Measurements from ENCODE around the gene RGSL1. TPM values are rescaled to one million over a fixed set of nuclear protein-coding genes. Genes with fewer than 3 reads are reported as not detected.

RGSL1 gene
- total RNA-seq (2014; rRNA removed; shearing (Covaris generic); ENCODE audit: low replicate concordance) = 0.22 and 0.97 TPM in 2 replicates

DNA sequence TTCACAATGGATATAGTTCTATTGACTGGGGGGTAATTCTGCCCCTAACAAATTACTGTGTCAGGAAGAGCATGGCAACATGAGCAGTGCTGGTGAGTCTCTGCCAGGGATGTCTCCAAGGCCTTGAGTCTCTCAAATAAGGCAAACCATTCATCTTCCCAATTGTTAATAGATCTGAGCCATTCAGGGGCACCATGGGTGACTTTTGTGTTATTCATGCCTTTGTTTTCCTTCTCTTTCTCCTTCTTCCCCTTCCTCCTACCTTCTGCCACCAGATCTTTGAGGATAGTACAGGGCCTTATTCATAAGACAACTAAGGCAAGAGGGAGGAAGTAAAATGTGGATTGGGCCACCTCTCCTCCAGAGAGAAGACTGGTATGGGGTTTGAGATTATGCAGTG is at the start of gene RGSL1:
Gene RGSL1 (plus strand): TSS at position 60 of the 400 bp plus-strand sequence. CDS start 20 bp downstream, at position 80.
- Histone ChIP-seq H3K4me2 (ENCODE audit: low read depth, low read length, poor library complexity, severe bottlenecking) (no peak within 1 kb of the TSS), H3K9me3 (ENCODE audit: low read length) (no peaks in the 10 kb centered on the region), H3K9ac (ENCODE audit: low read length) (no peak within 1 kb of the TSS), H4K20me1 (ENCODE audit: insufficient read depth, low read depth, low read length) (no peaks in the 10 kb centered on the region), H3K4me3 (ENCODE audit: low read length) (no peak within 1 kb of the TSS), H3K4me1 (ENCODE audit: low read length) (peaks cover 48% of the 10 kb centered on the region), H3K27ac (ENCODE audit: low read length) (no peak within 1 kb of the TSS), H3K9me2 (replicated peaks; ENCODE audit: insufficient read depth, low read length) (no peaks in the 10 kb centered on the region), H3K27me3 (ENCODE audit: low read length) (no peaks in the 10 kb centered on the region), H3K79me2 (ENCODE audit: low read length) (no peaks in the 10 kb centered on the region), H3K36me3 (ENCODE audit: insufficient read depth, low read length) (no peaks in the 10 kb centered on the region), H2AFZ (ENCODE audit: low read length) (no peak within 1 kb of the TSS)
- DNase-seq = no peak

DNA sequence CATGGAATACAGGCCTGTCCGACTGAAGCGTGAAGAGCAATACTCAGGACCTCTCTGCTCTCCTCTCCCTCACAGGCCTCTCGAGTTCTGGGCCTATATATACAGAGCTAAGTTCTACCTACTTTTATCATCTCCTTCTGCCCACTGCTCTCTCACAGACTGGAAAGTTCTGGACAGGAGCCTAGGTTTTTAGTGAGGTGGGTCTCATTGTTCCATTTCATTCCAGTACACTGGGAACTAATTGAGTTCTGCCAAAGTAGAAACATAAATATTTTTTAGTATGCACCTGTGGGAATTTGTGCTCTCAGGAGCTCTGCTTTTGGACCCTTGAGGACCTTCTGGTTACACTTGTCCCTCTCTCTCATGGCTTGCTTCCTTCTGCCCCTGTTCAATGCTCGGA is 49.4 kb upstream of the RGSL1 start, which contains the start of gene TEDDM1:
Gene TEDDM1 (minus strand): TSS at position 101 of the 400 bp plus-strand sequence. CDS start 182 bp downstream, outside the sequence.
- H4K20me1 ChIP-seq (ENCODE audit: insufficient read depth, low read depth, low read length) = no peaks in the 10 kb centered on the region
- no peaks in the 10 kb centered on the region for H3K27me3 ChIP-seq (ENCODE audit: low read length)
- no peak within 1 kb of the TSS for H3K4me2 ChIP-seq (ENCODE audit: low read depth, low read length, poor library complexity, severe bottlenecking)
- H3K4me1 ChIP-seq (ENCODE audit: low read length) = peaks cover 11% of the 10 kb centered on the region
- H3K27ac ChIP-seq (ENCODE audit: low read length) = no peak within 1 kb of the TSS
- no peak for DNase-seq
- H3K9ac ChIP-seq (ENCODE audit: low read length) = no peak within 1 kb of the TSS
- H3K79me2 ChIP-seq (ENCODE audit: low read length) = no peaks in the 10 kb centered on the region
- peaks cover 2% of the 10 kb centered on the region; the same call in 1 of the 2 replicates for H3K9me3 ChIP-seq (ENCODE audit: low read length)
- H3K36me3 ChIP-seq (ENCODE audit: insufficient read depth, low read length) = no peaks in the 10 kb centered on the region
- no peak within 1 kb of the TSS for H2AFZ ChIP-seq (ENCODE audit: low read length)
- H3K4me3 ChIP-seq (ENCODE audit: low read length) = no peak within 1 kb of the TSS
- no peaks in the 10 kb centered on the region for H3K9me2 ChIP-seq (replicated peaks; ENCODE audit: insufficient read depth, low read length)

DNA sequence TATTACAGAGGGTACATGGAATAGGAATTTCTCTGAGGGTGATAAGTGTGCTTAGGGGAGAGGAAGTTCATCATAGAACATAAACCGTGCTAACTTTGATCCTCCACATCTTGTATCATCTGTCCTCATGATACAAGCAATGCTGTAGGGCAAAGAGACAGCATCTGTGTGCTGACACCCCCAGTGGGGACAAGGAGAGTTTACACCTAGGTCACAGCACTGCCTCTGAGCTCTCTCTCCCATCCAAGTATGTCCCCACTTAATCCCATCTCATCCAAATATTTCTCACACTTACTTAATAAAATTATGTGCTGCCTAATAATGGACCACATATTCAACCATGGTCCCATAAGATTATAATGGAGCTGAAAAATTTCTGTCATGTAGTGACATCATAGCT is 45.2 kb upstream of the RGSL1 start:
- Histone ChIP-seq H3K27ac (ENCODE audit: low read length) (no peak overlapping the region), H3K36me3 (ENCODE audit: insufficient read depth, low read length) (no peaks in the 10 kb centered on the region), H3K9ac (ENCODE audit: low read length) (no peak overlapping the region), H3K9me3 (ENCODE audit: low read length) (peaks cover 2% of the 10 kb centered on the region; the same call in 1 of the 2 replicates), H3K4me2 (ENCODE audit: low read depth, low read length, poor library complexity, severe bottlenecking) (no peak overlapping the region), H3K4me3 (ENCODE audit: low read length) (no peak overlapping the region), H3K27me3 (ENCODE audit: low read length) (peaks cover 3% of the 10 kb centered on the region; the same call in 1 of the 2 replicates), H3K4me1 (ENCODE audit: low read length) (no peaks in the 10 kb centered on the region), H3K79me2 (ENCODE audit: low read length) (no peaks in the 10 kb centered on the region), H4K20me1 (ENCODE audit: insufficient read depth, low read depth, low read length) (no peaks in the 10 kb centered on the region), H2AFZ (ENCODE audit: low read length) (no peak overlapping the region), H3K9me2 (replicated peaks; ENCODE audit: insufficient read depth, low read length) (no peaks in the 10 kb centered on the region)
- DNase-seq = peak; percentile 49

DNA sequence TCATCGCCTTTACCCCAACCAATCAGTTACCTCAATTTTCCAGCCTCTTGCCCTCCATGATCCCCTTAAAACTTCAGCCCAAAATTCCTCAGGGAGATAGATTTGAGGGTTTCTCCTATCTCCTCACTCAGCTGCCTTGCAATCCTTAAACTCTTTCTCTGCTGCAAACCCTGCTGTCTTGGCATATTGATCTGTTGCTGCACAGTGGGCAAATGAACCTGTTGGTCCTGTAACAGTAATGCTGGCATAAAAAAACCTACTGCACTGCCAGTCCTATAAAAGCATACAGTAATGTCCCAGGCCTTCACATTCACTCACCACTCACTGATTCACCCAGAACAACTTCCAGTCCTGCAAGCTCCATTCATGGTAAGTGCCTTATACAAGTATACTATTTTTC is 44.4 kb upstream of the RGSL1 start:
- Histone ChIP-seq H3K79me2 (ENCODE audit: low read length) (no peaks in the 10 kb centered on the region), H3K27me3 (ENCODE audit: low read length) (peaks cover 3% of the 10 kb centered on the region; the same call in 1 of the 2 replicates), H2AFZ (ENCODE audit: low read length) (no peak overlapping the region), H4K20me1 (ENCODE audit: insufficient read depth, low read depth, low read length) (no peaks in the 10 kb centered on the region), H3K9me3 (ENCODE audit: low read length) (peaks cover 2% of the 10 kb centered on the region; the same call in 1 of the 2 replicates), H3K4me2 (ENCODE audit: low read depth, low read length, poor library complexity, severe bottlenecking) (no peak overlapping the region), H3K9me2 (replicated peaks; ENCODE audit: insufficient read depth, low read length) (no peaks in the 10 kb centered on the region), H3K27ac (ENCODE audit: low read length) (no peak overlapping the region), H3K4me3 (ENCODE audit: low read length) (no peak overlapping the region), H3K9ac (ENCODE audit: low read length) (no peak overlapping the region), H3K36me3 (ENCODE audit: insufficient read depth, low read length) (no peaks in the 10 kb centered on the region), H3K4me1 (ENCODE audit: low read length) (no peaks in the 10 kb centered on the region)
- DNase-seq = no peak

DNA sequence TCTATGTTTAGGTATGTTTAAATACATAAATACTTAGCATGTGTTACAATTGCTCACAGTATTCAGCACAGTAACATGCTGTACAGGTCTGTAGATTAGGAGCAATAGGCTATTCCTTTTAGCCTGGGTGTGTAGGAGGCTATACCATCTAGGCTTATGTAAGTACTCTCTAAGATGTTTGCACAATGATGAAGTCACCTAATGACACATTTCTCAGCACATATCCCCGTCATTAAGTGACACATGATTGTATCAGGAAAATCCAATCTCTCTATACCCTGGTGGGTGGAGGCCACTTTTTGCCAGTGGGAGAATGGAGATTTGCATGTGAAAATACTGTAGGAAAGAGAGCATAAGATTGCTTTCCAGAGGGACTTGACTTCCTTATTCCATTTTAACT is 43.9 kb upstream of the RGSL1 start:
- no peak for DNase-seq
- no peaks in the 10 kb centered on the region for H3K36me3 ChIP-seq (ENCODE audit: insufficient read depth, low read length)
- no peak overlapping the region for H3K4me2 ChIP-seq (ENCODE audit: low read depth, low read length, poor library complexity, severe bottlenecking)
- H3K79me2 ChIP-seq (ENCODE audit: low read length) = no peaks in the 10 kb centered on the region
- peaks cover 3% of the 10 kb centered on the region; the same call in 1 of the 2 replicates for H3K27me3 ChIP-seq (ENCODE audit: low read length)
- H3K9ac ChIP-seq (ENCODE audit: low read length) = no peak overlapping the region
- H3K4me3 ChIP-seq (ENCODE audit: low read length) = no peak overlapping the region
- H3K4me1 ChIP-seq (ENCODE audit: low read length) = no peaks in the 10 kb centered on the region
- H3K9me2 ChIP-seq (replicated peaks; ENCODE audit: insufficient read depth, low read length) = no peaks in the 10 kb centered on the region
- peaks cover 2% of the 10 kb centered on the region; the same call in 1 of the 2 replicates for H3K9me3 ChIP-seq (ENCODE audit: low read length)
- H4K20me1 ChIP-seq (ENCODE audit: insufficient read depth, low read depth, low read length) = no peaks in the 10 kb centered on the region
- no peak overlapping the region for H3K27ac ChIP-seq (ENCODE audit: low read length)
- no peak overlapping the region for H2AFZ ChIP-seq (ENCODE audit: low read length)

DNA sequence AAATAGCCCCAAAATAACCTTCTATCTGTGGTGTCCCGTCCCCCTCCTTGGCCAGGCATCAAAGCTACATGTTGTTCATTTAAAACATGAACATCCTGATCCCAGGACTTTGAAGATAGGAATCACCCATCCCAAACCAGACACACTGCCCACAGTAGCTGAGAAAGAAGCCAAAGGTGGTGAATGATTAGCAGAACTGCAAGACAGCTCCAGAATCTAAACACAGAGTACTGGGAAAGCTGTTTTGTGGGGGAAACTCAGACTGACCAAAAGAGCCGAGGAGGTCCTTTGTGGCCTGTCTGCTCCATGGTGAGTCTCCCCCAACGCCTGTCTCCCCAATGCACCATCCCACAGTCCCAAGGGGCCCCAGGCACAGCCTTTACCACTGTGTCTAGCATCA is 42.2 kb upstream of the RGSL1 start:
- no peaks in the 10 kb centered on the region for H3K36me3 ChIP-seq (ENCODE audit: insufficient read depth, low read length)
- H3K4me2 ChIP-seq (ENCODE audit: low read depth, low read length, poor library complexity, severe bottlenecking) = no peak overlapping the region
- no peak for DNase-seq
- H3K9me2 ChIP-seq (replicated peaks; ENCODE audit: insufficient read depth, low read length) = no peaks in the 10 kb centered on the region
- H3K4me1 ChIP-seq (ENCODE audit: low read length) = no peaks in the 10 kb centered on the region
- H2AFZ ChIP-seq (ENCODE audit: low read length) = no peak overlapping the region
- H3K9ac ChIP-seq (ENCODE audit: low read length) = no peak overlapping the region
- peaks cover 2% of the 10 kb centered on the region; the same call in 1 of the 2 replicates for H3K9me3 ChIP-seq (ENCODE audit: low read length)
- no peak overlapping the region for H3K27ac ChIP-seq (ENCODE audit: low read length)
- H4K20me1 ChIP-seq (ENCODE audit: insufficient read depth, low read depth, low read length) = no peaks in the 10 kb centered on the region
- no peak overlapping the region for H3K4me3 ChIP-seq (ENCODE audit: low read length)
- H3K27me3 ChIP-seq (ENCODE audit: low read length) = peaks cover 3% of the 10 kb centered on the region; the same call in 1 of the 2 replicates
- no peaks in the 10 kb centered on the region for H3K79me2 ChIP-seq (ENCODE audit: low read length)

DNA sequence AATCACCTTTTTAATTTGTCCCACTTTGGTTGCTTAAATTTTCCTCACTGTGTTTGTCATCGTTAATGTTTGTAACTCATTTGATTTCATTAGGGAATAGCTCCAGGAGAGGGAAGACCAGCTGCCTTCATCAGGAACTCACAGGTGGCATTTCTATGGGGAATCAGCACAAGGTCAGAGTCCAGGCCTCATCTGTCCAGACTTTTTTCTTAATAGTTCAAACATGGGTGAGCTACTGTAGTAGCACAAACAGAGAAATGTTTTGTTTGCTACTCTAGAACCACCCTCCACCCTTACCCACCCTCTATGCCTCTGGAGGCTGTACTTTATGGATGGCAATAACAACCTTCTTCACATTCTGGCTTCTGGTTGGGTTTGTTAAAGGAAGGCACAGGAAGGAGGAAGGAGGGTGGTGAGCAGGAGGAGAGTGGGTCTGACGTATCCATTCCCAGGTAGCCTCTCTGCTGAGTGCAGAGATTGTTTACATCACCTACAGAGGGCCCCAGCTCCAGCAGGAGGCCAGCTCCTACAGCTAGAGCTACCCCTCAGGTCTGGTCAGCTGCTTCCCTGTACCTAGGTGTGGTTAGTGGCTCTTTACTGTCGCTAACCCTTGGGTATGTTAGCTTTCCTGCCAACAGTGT is 41.4 kb upstream of the RGSL1 start:
- no peak for DNase-seq
- Histone ChIP-seq H3K4me3 (ENCODE audit: low read length) (no peak overlapping the region), H3K36me3 (ENCODE audit: insufficient read depth, low read length) (no peaks in the 10 kb centered on the region), H3K9me3 (ENCODE audit: low read length) (peaks cover 2% of the 10 kb centered on the region; the same call in 1 of the 2 replicates), H3K79me2 (ENCODE audit: low read length) (no peaks in the 10 kb centered on the region), H3K27ac (ENCODE audit: low read length) (no peak overlapping the region), H4K20me1 (ENCODE audit: insufficient read depth, low read depth, low read length) (no peaks in the 10 kb centered on the region), H3K9me2 (replicated peaks; ENCODE audit: insufficient read depth, low read length) (no peaks in the 10 kb centered on the region), H3K27me3 (ENCODE audit: low read length) (peaks cover 3% of the 10 kb centered on the region; the same call in 1 of the 2 replicates), H3K4me2 (ENCODE audit: low read depth, low read length, poor library complexity, severe bottlenecking) (no peak overlapping the region), H3K4me1 (ENCODE audit: low read length) (no peaks in the 10 kb centered on the region), H3K9ac (ENCODE audit: low read length) (no peak overlapping the region), H2AFZ (ENCODE audit: low read length) (no peak overlapping the region)

DNA sequence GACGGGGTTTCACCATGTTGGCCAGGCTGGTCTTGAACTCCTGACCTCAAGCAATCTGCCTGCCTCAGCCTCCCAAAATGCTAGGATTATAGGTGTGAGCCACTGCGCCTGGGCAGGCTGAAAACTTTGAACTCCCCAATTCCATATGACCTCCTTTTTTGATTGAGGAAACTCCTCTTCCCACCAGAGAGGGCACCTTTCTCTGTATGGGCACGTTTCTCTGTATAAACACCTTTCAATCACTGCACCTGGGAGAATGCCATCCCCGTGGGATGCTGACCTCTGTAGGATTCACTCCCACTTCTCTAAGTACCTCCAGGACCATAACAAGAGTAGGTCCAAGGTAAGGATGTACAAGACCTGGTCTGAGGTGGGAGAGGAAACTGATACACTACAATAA is 39.8 kb upstream of the RGSL1 start:
- Histone ChIP-seq H3K27ac (ENCODE audit: low read length) (no peak overlapping the region), H2AFZ (ENCODE audit: low read length) (no peak overlapping the region), H3K9ac (ENCODE audit: low read length) (no peak overlapping the region), H4K20me1 (ENCODE audit: insufficient read depth, low read depth, low read length) (no peaks in the 10 kb centered on the region), H3K9me3 (ENCODE audit: low read length) (peaks cover 2% of the 10 kb centered on the region; the same call in 1 of the 2 replicates), H3K36me3 (ENCODE audit: insufficient read depth, low read length) (no peaks in the 10 kb centered on the region), H3K79me2 (ENCODE audit: low read length) (no peaks in the 10 kb centered on the region), H3K4me1 (ENCODE audit: low read length) (no peaks in the 10 kb centered on the region), H3K9me2 (replicated peaks; ENCODE audit: insufficient read depth, low read length) (no peaks in the 10 kb centered on the region), H3K4me3 (ENCODE audit: low read length) (no peak overlapping the region), H3K27me3 (ENCODE audit: low read length) (peaks cover 3% of the 10 kb centered on the region; the same call in 1 of the 2 replicates), H3K4me2 (ENCODE audit: low read depth, low read length, poor library complexity, severe bottlenecking) (no peak overlapping the region)
- DNase-seq = no peak

All from Karpas-422 (cell line).